NCI-H1417 treated with DMSO at 0.1 percent for 48 hours (cell line): ENCODE results near the gene STAG2.

ENCODE experiments used
- DNase-seq: peaks from one replicate; lab custom pipeline; 2025; lab: John Stamatoyannopoulos, UW

Gene STAG2

DNA sequence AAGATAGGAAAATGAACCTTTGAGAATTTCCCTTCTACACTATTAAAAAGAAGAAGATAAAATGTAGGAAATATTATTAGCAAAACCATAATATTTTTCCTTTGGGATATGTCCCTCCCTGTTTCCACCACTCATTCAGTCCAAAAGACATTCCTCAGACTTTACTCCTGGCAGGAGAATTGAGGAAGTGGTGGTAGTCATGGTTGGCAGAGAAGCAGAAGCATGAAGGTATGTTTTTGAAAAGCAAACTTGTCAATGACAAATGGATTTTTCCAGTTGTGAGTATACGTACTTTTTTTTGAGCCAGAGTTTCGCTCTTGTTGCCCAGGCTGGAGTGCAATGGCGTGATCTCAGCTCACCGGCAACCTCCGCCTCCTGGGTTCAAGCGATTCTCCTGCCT is 13.7 kb downstream of the STAG2 start:
- no peak for DNase-seq

DNA sequence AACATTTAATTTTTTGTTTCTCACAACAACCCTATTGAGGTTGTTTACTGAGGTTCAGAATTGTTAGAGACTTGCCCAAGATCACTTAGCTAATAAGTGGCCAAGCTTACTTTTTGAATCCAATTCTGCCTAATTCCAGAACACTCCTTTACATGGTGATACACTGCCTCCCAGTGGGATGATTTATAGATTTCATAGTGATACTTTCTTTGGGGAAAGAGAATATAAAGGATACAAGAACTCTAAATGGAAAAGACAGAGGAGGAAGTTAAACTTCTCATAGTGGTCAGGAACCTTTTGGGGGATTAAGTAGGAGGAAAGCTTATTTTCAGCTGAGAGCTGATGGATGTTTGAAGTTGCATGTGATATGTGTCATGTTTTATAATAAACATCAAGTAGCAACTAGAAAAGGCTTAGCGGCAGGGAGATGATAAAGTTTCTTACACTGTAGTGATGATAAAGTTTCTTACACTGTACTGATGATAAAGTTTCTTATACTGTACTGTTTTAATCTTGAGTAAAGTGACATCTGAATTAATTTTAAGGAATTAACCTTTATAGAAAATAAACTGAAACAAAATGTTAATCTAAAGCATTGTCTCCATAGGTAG is 15.3 kb downstream of the STAG2 start:
- no peak for DNase-seq

DNA sequence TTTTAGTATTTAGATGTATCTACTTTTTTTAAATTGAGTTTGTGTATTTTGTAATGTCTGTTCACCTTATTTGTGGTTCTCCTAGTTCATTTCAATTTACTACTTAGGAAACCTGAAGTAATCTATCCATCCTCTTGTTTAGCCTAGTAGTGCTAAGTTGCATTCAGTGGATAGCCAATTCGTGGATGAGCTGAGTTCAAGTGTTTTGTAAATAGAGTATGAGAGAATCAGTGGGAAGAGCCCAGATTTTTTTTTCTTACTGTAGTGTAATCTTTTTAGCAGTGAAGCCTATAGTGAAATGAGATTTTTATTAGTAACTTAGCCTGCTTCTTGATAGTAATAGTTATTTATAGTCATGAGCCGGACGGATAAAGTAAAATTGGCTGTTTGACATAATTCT is 21.7 kb downstream of the STAG2 start:
- DNase-seq = no peak

DNA sequence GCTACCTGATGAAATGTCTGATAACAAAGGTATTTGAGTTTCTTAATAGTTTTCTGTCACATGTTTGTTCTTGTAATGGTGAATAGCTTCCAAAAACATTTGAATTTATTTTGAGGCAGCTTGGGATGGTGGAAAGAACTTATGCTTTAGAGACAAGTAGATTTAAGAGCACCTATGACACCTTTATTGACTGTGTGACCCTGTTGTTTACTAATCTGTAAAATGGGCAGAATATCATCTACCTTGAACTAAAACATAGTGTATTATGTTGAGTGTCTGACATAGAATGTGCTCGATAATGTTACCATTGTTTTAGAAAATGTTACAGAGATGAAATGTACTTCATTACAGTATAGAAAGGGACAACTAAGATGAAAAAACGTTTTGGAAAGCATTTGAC is 24.9 kb downstream of the STAG2 start:
- no peak for DNase-seq

DNA sequence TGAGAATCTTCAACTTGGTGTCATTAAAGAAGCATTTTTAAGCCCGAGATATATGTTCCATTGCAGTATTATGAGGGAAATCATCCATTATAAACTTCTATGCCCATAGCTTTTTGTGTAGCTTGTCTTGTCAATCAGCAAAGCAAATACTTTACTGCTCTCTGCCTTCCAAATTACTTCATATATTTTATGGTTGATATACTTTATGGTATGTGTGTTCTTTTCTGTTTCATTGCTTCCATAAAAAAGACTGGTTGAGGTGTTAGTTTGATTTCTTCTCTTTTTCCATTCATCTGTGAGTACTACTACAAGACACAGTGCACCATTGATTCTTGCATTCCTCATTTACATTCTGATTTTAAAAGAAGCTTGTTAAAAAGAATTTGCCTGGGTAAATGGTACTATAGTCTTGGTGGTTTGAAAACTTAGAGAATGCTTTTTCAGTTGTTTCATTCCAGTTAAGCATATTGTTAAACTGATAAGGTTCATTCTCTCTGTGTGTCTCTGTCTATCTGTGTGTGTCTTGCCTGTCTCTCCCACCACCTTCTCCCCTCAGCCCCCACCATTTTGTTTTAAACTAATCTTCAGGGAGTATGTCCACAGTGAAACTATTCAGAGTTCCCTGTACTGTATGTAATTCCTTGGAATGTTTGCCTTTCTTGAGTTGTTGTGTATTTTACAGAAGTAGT is 27.1 kb downstream of the STAG2 start:
- no peak for DNase-seq

DNA sequence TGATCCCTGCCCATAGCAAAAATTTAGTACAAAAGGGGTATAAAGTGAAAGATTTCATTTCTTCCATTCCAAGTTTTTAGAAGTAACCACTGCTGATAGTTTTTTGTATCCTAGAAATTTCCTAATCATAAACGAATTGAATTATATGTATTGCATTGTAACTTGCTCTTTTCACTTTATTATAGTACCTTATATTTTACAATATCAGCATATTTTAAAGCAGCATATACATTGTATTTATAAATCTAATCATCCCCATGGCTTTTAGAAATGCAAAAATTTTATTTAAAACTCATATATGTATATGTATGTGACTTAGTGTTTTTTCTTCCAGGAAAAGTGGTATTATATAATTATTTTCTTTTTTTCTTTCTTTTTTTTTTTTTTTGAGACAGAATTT is 27.7 kb downstream of the STAG2 start:
- DNase-seq = no peak

DNA sequence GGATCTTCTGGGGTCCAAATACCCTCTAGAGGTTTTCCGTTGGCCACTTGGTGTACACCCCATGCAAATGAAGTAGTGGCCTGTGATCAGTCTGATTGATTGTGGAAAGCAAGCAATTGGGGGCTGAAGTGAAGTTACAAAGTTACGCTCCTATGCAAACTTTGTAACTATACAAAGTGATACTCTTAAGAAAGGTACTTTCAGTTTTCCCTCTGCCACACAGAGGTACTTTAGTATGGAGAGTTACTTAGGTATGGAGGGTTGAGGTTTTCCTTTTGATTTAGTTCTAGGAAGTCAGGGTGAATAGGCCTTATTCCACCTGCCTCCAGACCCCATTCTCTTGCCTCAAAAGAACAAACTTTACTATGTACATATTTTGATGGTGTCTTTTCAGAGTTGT is 28.7 kb downstream of the STAG2 start:
- no peak for DNase-seq

DNA sequence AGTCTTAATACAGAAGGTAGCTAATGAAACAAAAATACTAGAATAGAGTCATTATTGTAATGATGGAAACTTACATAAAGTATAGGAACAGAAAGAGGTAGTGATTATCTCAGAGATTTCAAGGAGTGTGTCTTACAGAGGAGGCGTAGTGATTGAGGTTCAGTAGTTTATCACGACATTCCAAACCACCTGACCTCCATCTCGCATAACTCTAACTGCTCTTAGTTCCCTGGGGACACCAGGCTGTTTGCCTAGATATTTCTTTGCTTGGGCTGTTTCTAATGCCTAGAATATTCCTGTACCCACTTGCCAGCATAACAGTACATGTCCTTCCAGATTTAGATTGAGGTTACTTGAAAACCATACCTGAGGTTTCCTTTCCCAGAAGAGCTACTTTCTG is 29.1 kb downstream of the STAG2 start:
- DNase-seq = no peak

DNA sequence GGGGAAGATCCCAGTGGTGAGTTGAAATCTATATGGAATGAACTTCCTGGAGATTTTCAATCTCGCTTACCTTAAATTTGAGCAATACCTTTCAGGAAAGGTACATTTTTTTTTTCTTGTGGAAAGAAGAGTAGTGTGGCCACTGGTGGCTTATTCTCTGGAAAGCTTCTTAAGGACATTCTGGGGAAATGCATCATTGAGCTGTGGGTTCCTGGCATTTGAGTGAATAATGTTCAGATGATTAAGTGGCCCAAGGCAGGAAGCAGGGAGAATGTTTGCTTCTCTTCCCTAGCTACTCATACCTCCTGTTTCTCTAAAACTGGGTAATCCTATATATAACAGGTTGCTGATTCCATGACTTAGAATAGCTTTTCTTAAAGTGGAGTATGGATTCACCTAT is 31.8 kb downstream of the STAG2 start:
- no peak for DNase-seq

DNA sequence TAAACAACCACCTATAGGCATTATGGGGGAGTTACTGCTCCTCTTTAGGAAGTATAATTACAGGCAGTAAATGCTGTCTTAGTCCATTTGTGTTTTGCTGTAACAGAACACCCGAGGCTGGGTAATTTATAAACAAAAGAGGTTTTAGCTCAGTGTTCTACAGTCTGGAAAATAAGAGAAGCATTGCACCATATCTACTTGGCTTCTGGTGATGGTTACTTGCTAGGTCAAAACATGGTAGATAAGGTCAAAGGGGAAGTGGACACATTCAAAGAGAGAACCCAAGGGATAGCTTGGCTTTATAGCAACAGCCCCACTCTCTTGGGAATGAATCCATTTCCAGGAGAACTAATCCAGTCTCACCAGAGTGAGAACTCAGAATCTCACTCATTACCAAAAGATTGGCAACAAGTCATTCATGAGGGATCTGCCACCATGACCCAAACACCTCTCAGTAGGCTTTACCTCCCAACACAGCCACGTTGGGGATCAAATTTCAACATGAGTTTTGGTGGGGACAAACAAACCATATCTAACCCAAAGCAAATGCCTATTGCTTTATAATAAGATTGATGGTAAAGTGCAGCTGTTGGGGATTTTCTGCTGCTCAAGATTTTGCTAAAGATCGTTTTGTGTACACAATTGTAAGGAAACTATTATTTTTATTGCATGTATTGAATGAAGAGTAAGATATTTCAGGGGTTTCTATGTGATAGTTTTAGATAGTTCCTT is 32.6 kb downstream of the STAG2 start:
- no peak for DNase-seq

DNA sequence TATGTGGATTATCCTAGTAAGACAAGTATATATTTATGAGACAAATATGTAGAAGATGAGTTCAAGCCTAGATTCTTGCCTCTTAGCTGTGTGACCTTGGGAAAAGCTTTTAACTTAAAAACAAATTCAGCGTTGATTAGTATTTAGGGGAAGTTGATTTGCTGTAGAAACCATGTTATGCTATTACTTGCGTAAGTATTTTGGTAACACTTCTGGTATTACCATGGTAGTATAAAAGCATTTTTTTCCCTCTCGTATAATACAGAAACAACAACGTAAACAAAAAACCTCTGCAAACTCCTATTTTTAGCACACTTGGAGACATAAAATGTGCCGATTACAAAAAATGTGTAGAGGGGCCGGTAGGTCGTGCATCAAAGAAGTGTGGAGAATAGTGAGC is 33.2 kb downstream of the STAG2 start:
- DNase-seq = no peak

DNA sequence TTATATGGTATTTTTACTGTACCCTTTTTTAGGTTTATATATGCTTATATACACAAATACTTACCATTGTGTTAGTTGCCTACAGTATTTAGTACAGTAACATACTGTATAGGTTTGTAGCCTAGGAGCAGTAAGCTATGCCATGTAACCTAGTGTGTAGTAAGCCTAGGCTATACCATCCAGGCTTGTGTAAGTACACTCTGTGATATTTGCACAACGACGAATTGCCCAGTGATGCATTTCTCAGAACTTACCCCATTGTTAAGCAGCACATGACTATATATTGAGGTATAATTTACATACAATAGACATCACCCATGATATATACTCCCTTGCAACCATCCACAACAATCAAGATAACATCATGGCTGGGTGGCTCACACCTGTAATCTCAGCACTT is 40.1 kb downstream of the STAG2 start:
- no peak for DNase-seq

DNA sequence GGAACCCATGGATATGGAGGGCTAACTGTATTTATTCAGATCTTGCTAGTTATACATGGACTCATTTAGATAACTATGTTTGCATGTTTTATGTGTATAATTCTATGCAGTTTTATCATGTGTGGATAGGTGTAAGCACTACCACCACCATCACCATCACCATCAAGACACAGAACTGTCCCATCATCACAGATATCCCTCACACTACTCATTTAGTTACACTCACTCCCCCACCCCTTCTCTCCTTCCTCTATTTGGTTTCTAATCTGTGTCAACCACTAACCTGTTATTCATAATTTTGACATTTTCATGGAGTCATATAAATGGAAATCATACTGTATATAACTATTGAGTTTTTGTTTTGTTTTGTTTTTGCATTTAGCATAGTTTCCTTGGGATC is 43.7 kb downstream of the STAG2 start:
- no peak for DNase-seq

DNA sequence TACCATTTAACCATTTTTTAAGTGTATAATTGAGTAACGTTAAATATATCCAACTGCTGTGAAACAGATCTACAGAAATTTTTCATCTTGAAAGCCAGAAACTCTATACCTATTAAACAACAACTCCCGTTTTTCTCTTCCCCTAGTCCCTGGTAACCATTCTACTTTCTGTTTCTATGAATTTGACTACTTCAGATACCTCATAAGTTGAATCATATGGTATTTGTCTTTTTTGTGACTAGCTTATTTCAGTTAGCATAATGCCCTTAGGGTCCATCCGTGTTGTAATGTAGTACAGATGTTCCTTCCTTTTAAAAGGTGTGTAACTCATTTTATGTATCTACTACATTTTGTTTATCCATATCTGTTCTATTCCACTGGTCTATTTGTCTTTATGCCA is 48.7 kb downstream of the STAG2 start:
- no peak for DNase-seq

DNA sequence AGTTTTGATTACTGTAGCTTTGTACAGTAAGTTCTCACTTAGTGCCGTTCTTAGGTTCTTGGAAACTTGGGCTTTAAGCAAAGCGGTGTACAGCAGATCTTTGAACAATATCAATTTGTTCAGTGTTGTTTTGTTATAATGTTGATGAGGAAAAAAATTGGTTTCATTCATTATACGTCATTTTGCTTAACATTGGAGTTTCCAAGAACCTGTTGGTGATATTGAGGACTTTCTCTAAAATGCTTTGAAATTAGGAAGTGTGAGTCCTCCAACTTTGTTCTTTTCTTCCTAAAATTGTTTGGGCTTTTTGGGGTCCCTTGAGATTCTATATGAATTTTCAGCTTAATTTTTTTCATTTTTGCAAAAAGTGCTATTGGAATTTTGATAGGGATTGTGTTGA is 49.1 kb downstream of the STAG2 start:
- no peak for DNase-seq

DNA sequence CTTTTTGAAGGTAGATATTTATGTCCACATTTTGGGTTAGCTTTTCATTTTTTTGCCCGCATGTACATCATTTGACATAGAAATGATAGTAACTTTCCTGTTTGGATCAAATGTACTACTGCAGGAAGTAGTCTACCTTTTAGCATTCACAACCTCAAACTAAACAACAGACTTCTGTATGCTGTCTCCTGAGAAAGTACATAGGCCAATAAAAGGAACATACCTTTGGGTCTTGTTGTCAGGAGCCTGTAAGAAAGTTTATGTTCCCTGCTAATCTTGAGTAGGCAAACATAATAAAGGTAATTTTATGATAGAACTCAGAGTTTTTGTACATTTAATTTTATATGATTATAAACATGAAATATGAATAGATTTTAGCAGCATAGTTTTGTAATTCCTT is 54.2 kb downstream of the STAG2 start:
- DNase-seq = no peak

DNA sequence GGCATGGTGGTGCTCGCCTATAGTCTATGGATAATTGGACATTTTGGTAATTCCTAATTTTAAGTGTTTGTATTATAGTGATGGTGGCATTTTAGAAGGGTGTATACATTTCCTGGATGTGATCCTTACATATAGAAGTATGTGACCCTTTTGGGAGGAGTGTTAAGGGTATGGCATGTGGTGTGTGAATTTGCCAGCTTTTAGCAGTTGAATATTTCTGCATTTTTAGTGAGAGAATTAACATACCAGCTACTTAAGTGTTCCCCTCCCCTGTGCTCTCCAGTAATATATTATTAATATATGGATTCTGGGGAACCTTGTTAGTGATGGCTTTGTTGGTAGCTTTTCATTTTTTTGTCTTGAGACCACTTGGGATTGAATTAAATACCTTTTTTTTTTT is 55.3 kb downstream of the STAG2 start:
- DNase-seq = no peak

DNA sequence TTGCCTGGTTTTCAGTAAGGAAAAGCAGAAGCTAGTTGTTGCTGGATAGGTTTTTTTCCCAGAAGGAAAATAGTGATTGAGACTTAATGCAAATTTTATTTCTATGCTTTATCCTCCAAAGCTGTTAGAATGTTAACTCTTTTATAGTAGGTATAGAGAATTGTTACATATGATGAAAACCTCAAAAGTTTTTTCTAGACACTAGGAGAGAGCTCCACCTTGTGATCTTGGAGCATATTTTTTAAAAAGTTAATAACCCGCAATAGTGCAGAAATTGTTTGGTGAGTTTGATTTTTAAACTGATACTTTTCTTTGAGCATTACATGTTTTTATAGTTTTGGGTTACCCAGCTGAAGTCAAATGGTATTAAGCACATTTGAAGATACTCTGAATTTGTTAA is 56.5 kb downstream of the STAG2 start:
- DNase-seq = no peak

DNA sequence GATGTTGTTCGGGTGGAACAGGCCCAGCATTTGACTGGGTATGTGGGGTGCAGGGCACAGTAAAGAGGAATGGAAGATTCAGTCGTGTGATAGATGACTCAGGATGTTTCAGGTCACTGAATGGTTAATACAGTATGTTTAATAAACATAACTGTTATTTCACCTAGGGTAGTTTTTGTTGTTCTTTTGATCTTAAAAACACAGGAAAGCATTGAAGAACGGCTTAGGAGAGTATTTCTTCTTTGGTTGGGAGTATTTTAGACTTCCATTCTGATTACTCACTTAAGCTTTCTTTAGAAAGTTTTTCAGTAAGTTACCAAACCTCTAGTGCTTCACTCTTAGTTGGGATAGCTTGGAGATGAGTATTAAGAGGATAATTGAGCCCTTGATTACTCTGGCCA is 62.3 kb downstream of the STAG2 start:
- DNase-seq = no peak

DNA sequence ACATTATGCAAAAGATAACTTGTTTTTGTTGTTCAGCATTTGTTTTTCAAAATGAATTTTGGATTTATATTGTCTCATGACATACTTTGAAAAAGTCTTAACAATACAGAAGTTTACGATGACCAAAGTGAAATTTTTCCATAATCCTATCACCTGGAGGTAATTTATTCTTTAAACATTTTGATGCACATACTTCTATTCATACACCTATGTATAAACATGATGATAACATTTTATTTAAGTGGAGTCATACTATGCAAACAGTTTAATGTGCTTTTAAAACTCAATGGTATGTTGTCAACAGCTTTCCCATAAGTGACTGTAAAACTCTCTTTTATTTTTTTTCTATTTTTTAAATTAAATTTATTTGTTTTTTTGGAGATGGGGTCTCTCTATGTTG is 65.0 kb downstream of the STAG2 start:
- no peak for DNase-seq

DNA sequence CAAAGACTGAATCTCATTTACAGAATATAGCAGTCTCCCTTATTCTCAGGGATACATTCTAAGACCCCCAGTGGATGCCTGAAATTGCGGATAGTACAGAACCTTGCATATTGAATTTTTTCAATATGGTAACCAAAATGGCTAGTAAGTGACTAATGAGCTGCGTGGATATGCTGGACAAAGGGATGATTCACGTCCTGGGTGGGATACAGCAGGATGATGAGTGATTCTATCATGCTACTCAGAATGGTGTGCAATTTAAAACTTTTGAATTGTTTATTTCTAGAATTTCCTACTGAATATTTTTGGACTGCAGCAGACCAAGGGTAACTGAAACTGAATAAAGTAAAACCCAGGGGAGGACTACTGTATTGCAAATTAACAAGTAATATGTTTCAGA is 66.7 kb downstream of the STAG2 start:
- DNase-seq = no peak

DNA sequence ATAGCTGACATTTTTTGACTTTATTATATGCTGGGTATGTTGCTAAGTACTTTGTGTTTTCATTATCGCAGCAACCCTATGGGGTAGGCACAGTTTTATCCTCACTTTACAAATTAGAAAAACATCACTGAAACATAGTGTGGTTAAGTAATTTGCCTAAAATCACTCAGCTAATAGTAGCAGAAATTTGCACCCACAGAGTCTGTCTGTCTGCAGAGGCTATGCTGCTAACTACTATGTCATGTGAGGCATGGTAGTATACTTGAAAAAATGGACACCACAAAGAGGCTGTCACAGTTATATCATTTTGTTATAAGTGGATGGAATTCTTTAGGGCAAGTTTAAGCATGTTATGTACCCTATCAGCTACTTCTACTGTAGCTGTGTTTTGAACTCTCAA is 69.0 kb downstream of the STAG2 start:
- DNase-seq = no peak

DNA sequence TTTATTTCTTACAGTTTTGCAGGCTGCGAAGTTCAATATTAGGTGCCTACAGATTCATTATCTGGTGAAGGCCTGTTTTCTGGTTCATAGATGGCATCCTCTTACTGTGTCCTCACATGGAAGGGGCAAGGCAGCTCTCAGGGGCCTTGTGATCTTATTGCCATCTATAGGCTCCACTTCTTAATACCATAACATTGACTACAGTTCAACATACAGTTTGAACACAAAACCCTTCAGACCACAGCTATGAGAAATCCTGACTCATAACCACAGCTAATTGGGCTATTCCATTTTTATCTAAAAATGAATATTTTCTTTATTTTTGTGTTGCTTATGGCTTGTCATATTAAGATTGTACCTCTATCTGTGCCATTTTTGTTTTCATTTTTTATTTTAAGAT is 72.3 kb downstream of the STAG2 start:
- no peak for DNase-seq

DNA sequence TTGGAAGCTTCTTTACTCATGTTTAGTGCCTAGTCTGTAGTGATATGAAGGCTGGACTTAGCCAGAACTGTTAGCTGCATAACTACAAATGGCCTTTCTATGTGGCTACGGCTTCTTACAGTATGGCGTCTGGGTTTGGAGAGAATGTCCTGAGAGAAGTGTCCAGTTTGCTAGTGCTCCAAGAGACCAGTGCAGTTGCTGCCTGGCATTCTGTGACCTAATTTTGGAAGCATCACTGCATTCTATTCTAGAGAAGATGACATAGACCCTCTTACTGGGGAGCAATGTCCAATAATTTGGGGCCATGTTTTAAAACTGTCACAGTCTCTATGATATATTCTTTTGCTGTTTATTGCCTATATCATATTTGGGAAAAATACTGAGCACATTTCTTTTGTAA is 74.2 kb downstream of the STAG2 start:
- no peak for DNase-seq
